Panc1 (cell line): ENCODE measurements around the gene ATXN1. TPM values are rescaled to one million over a fixed set of nuclear protein-coding genes. Genes with fewer than 3 reads are reported as not detected.

Source experiments
- ATAC-seq: fragments of 200-7000 bp; cut with Tn5 transposase; 2 replicates; pipeline ENCODE4 v1.9.1; 2020; ENCODE audit warnings: mild to moderate bottlenecking, moderate library complexity
- BruUV-seq: library from RNA; stranded (reverse); fragments of 400-500 nt; replicated peaks from 2 replicates; lab custom pipeline; 2021; lab: Mats Ljungman, UMichigan
- CTCF ChIA-PET: fragments of 300-600 bp; sonication (Branson Sonifier 250); formaldehyde crosslinking; loops from one replicate; lab custom pipeline; 2022; ENCODE audit warnings: antibody characterized with exemption; lab: Charles Lee
- POLR2A ChIA-PET: fragments of 300-600 bp; sonication (Branson Sonifier 250); formaldehyde crosslinking; loops from one replicate; lab custom pipeline; 2022; ENCODE audit warnings: antibody characterized with exemption; lab: Charles Lee
- DNase-seq: peaks from one replicate; pipeline ENCODE4 v3.0.0-alpha.2; 2010; ENCODE audit warnings: low read depth, low spot score
- H3K27ac ChIP-seq: 2 replicates; pipeline ENCODE4 v1.5.1; 2011; ENCODE audit warnings: mild to moderate bottlenecking, low read length, inconsistent platforms
- H3K27me3 ChIP-seq: fragments of 200-500 bp; sonication (Bioruptor generic); 2 replicates; pipeline ENCODE4 v1.6.0; 2014; ENCODE audit warnings: low read length, inconsistent platforms; ENCODE audit not compliant: control insufficient read depth, insufficient read depth
- H3K36me3 ChIP-seq: fragments of 200-500 bp; sonication (Bioruptor generic); 2 replicates; pipeline ENCODE4 v1.5.1; 2014; ENCODE audit warnings: inconsistent platforms, mild to moderate bottlenecking, low read length, moderate library complexity; ENCODE audit not compliant: control insufficient read depth, insufficient read depth
- H3K4me1 ChIP-seq: 2 replicates; pipeline ENCODE4 v1.5.1; 2011; ENCODE audit warnings: inconsistent platforms, mild to moderate bottlenecking, low read length, moderate library complexity; ENCODE audit not compliant: control insufficient read depth, insufficient read depth
- H3K4me3 ChIP-seq, 2 experiments: 2 replicates each; pipeline ENCODE4 v1.5.1; 2011 to 2012; ENCODE audit warnings: low read depth in 2 of 2, low read length in 2 of 2, mild to moderate bottlenecking in 2 of 2, inconsistent platforms in 1 of 2, moderate library complexity in 1 of 2
- H3K9me3 ChIP-seq: fragments of 200-500 bp; sonication (Bioruptor generic); 2 replicates; pipeline ENCODE4 v1.5.1; 2014; ENCODE audit warnings: low read depth, mild to moderate bottlenecking, inconsistent platforms, low read length, moderate library complexity; ENCODE audit not compliant: control insufficient read depth, insufficient read depth
- CTCF ChIP-seq: fragments of 450-650 bp; IDR thresholded peaks from 2 replicates; pipeline ENCODE4 v1.5.1; 2017; ENCODE audit warnings: mild to moderate bottlenecking
- POLR2AphosphoS5 ChIP-seq: IDR thresholded peaks from 2 replicates; pipeline ENCODE4 v1.6.1; 2012; ENCODE audit warnings: mild to moderate bottlenecking, low read depth, low read length, moderate library complexity
- REST ChIP-seq, 2 experiments: IDR thresholded peaks; 2 replicates each; pipeline ENCODE4 v1.6.1; 2011 to 2012; ENCODE audit warnings: low read depth in 2 of 2, control low read depth in 1 of 2, low read length in 1 of 2, mild to moderate bottlenecking in 1 of 2, moderate library complexity in 1 of 2; ENCODE audit not compliant: insufficient read depth in 1 of 2
- SIN3A ChIP-seq: IDR thresholded peaks from 2 replicates; pipeline ENCODE4 v1.6.1; 2012; ENCODE audit warnings: low read depth, mild to moderate bottlenecking, low read length, moderate library complexity, borderline replicate concordance; ENCODE audit not compliant: insufficient read depth
- TCF7L2 ChIP-seq: IDR thresholded peaks from 2 replicates; pipeline ENCODE4 v1.6.1; 2011; ENCODE audit warnings: mild to moderate bottlenecking, low read depth, low read length, inconsistent platforms
- in situ Hi-C: cut with HindIII; loops from 2 replicates; pipeline ENCODE4 v1.10.0; 2016; ENCODE audit warnings: low sequenced_read_pairs, low pct_unique_long_range_greater_than_20kb
- intact Hi-C: fragments of 100-400 bp; cut with micrococcal nuclease; formaldehyde crosslinking; loops from one replicate; pipeline ENCODE4 v1.10.0; 2022; ENCODE audit not compliant: unreplicated experiment
- total RNA-seq: library from RNA; stranded (reverse); gene quantifications from one replicate; pipeline ENCODE4 v1.2.1, GENCODE V29; 2021; ENCODE audit not compliant: unreplicated experiment

Gene ATXN1
- total RNA-seq, 1 experiment from 2014 or later: 67.1 TPM

- Histone ChIP-seq H3K4me1 (no peaks in the 10 kb centered on the region), H3K27ac (no peak overlapping the region), H3K4me3 (no peak overlapping the region), H3K9me3 (peaks cover 14% of the 10 kb centered on the region; the same call in 1 of the 2 replicates), H3K27me3 (no peaks in the 10 kb centered on the region), H3K36me3 (no peaks in the 10 kb centered on the region)
- DNase-seq: no peak
- CTCF ChIA-PET: no interaction called here
- intact Hi-C loops (no loop called here), in situ Hi-C loops (no loop called here)
- POLR2A ChIA-PET: no interaction called here
- BruUV-seq: no TSS peak
- no peak for TF ChIP-seq TCF7L2
- TF ChIP-seq SIN3A: no peak
- no peak for TF ChIP-seq POLR2AphosphoS5
- no peak for TF ChIP-seq REST (IDR thresholded peaks at IDR 0.05; ENCODE audit: insufficient read depth in 1 of 2, low read depth in 2 of 2, low read length in 1 of 2)
- TF ChIP-seq CTCF: no peak
- ATAC-seq: no peak
Observed at GRCh38 chr6:16809753-16810358, 48.6 kb upstream of the ATXN1 start.

GRCh38 chr6:16807956-16808355, 46.7 kb upstream of the ATXN1 start:
- ChIA-PET POLR2A (no interaction called here), CTCF (no interaction called here)
- Histone ChIP-seq H3K9me3 (peaks cover 9% of the 10 kb centered on the region; the same call in 1 of the 2 replicates), H3K27me3 (no peaks in the 10 kb centered on the region), H3K27ac (no peak overlapping the region), H3K36me3 (no peaks in the 10 kb centered on the region), H3K4me3 (no peak overlapping the region), H3K4me1 (no peaks in the 10 kb centered on the region)
- ATAC-seq (no peak), DNase-seq (no peak)
- in situ Hi-C loops (no loop called here), intact Hi-C loops (no loop called here)
- TF ChIP-seq TCF7L2 (no peak), POLR2AphosphoS5 (no peak), CTCF (no peak), SIN3A (no peak), REST (IDR thresholded peaks at IDR 0.05; ENCODE audit: insufficient read depth in 1 of 2, low read depth in 2 of 2, low read length in 1 of 2) (no peak)
- no TSS peak for BruUV-seq
